ENCODE measurements around the gene DRAM2. TPM values are rescaled to one million over a fixed set of nuclear protein-coding genes. Genes with fewer than 3 reads are reported as not detected.

DRAM2 gene
- total RNA-seq, 4 donors from 2014 or later, result 26.5 to 105 (median 51.7) TPM

GRCh38 chr1:111140680-111140967 is 731 bp upstream of the DRAM2 start:
- 0% methylated on average over 8 to 9 of the region's 9 CpGs for WGBS, 2 donors
- peak in 1 of 2 donors; percentile 53 for DNase-seq
- peak overlapping the region; percentile 68 to 92 (median 80) for H3K27ac ChIP-seq

GRCh38 chr1:111139324-111139955 is 453 bp downstream of the DRAM2 start:
- Histone ChIP-seq H3K4me3 (replicated peaks in 1 of 3) (peak overlapping the region; percentile 44 to 73 (median 66)), H3K27me3 (no peaks in the 10 kb centered on the region), H3K27ac (peak overlapping the region; percentile 68 to 92 (median 80)), H3K9me3 (no peaks in the 10 kb centered on the region), H3K36me3 (no peaks in the 10 kb centered on the region), H3K4me1 (peaks cover 9 to 14% of the 10 kb centered on the region in 2 donors)
- intact Hi-C loops (cut with DNase I), result no loop called here
- no peak for TF ChIP-seq POLR2A (IDR thresholded peaks at IDR 0.05)
- TF ChIP-seq CTCF (IDR thresholded peaks at IDR 0.05), result no peak
- 0% methylated on average over 20 to 31 of the region's 33 CpGs for WGBS, 2 donors
- peak; percentile 40 to 42 for DNase-seq

More at GRCh38 chr1:111140680-111140967, 731 bp upstream of the DRAM2 start:
- TF ChIP-seq POLR2A (IDR thresholded peaks at IDR 0.05) (no peak), CTCF (IDR thresholded peaks at IDR 0.05) (no peak)
- H3K27me3 ChIP-seq, result no peaks in the 10 kb centered on the region
- H3K4me3 ChIP-seq (replicated peaks in 1 of 3), result peak overlapping the region; percentile 44 to 73 (median 66)
- H3K36me3 ChIP-seq, result no peaks in the 10 kb centered on the region
- peaks cover 9 to 14% of the 10 kb centered on the region in 2 donors for H3K4me1 ChIP-seq
- intact Hi-C loops (cut with DNase I), result no loop called here
- H3K9me3 ChIP-seq, result no peaks in the 10 kb centered on the region

DNA sequence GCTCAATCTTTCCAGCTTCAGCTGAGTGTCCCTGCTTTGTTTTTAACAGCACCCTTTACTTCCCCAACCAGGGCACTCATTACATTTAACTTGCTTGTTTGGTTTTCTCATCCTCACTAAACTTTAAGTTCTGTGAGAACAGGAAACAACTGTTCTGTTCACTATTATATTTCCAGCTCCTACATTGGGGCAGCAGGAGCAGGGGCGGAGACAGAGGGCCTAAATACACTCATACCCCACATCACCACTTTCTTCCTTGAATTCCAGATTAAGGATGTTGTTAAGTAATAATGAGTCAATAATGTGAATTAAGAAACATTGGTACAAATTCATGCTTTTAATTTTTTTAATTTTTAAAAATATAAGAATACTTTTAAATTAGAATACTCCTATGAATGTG is 6.0 kb downstream of the DRAM2 start:
- TF ChIP-seq CTCF (IDR thresholded peaks at IDR 0.05) (no peak), POLR2A (IDR thresholded peaks at IDR 0.05) (no peak)
- Histone ChIP-seq H3K4me1 (peaks cover 0 to 6% of the 10 kb centered on the region in 2 donors), H3K9me3 (no peaks in the 10 kb centered on the region), H3K4me3 (replicated peaks in 1 of 3) (no peak overlapping the region), H3K27me3 (no peaks in the 10 kb centered on the region), H3K36me3 (no peaks in the 10 kb centered on the region), H3K27ac (no peak overlapping the region)
- DNase-seq, result no peak
- intact Hi-C loops (cut with DNase I), result no loop called here
- 88 to 94% methylated on average over 1 of the region's 1 CpG for WGBS, 2 donors

DNA sequence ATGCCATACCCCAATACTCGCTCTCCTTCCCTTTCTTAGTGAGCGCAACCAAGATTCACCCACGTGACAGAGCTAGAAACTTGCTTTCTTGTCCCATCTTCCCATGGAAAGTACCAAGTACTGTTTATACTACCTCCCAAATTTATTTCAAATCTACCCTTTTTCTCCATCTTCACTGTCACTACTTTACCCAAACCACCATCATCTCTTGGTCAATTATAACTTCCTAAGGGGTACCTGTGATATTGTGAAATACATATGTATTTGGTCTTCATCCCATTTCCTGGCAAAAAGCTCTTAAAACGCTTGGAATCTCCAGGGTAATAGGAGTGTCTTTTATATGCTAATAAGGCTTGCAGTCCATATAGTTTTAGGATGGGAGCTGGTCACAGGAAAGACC is 8.2 kb downstream of the DRAM2 start:
- Histone ChIP-seq H3K4me3 (replicated peaks in 1 of 3) (no peak overlapping the region), H3K9me3 (no peaks in the 10 kb centered on the region), H3K4me1 (no peaks in the 10 kb centered on the region), H3K27ac (no peak overlapping the region), H3K27me3 (no peaks in the 10 kb centered on the region), H3K36me3 (no peaks in the 10 kb centered on the region)
- no peak for DNase-seq
- intact Hi-C loops (cut with DNase I), result no loop called here
- no peak for TF ChIP-seq CTCF (IDR thresholded peaks at IDR 0.05)
- TF ChIP-seq POLR2A (IDR thresholded peaks at IDR 0.05), result no peak
- 90 to 94% methylated on average over 4 of the region's 4 CpGs for WGBS, 2 donors

DNA sequence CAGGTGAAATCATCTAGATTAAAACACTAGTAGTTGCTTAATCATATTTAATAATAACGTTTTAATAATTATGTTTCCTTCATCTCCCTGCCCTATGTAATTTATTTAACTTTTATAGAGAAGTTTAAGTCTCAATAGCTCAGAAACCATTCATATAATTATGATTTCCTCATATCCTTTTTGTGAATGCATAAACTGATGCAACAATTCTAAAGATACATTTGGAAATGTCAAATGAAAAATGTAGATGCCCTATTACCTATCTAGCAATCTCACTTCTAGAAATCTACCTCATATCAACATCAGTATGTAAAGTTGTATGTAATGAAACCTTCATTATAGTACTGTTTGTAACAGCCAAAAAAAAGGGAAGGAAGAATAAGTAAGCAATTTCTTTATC is 10.5 kb downstream of the DRAM2 start:
- no peak overlapping the region for H3K4me3 ChIP-seq (replicated peaks in 1 of 3)
- peaks cover 0 to 5% of the 10 kb centered on the region in 2 donors for H3K36me3 ChIP-seq
- no peak for DNase-seq
- no peaks in the 10 kb centered on the region for H3K9me3 ChIP-seq
- intact Hi-C loops (cut with DNase I), result no loop called here
- H3K27ac ChIP-seq, result no peak overlapping the region
- 68 to 70% methylated on average over 1 of the region's 1 CpG for WGBS, 2 donors
- no peaks in the 10 kb centered on the region for H3K4me1 ChIP-seq
- H3K27me3 ChIP-seq, result no peaks in the 10 kb centered on the region
- TF ChIP-seq POLR2A (IDR thresholded peaks at IDR 0.05) (no peak), CTCF (IDR thresholded peaks at IDR 0.05) (no peak)
